Ovary (tissue), 3 donors: ENCODE results near the gene DYDC1.

Source experiments
- POLR2A ChIP-seq: fragments of 450-650 bp; IDR thresholded peaks from one replicate; pipeline ENCODE4 v1.6.1; 2017; ENCODE audit warnings: antibody characterized with exemption, mild to moderate bottlenecking, moderate library complexity
- TF ChIP-seq, protein P1 (sequence below), 3 donors: fragments of 450-650 bp in 2 of 3; fragments of 200-600 bp in 1 of 3; IDR thresholded peaks; one replicate each; pipeline versions ENCODE4 v1.5.1 to v1.8.0; 2016 to 2022; ENCODE audit warnings: antibody characterized with exemption in 3 of 3, mild to moderate bottlenecking in 1 of 3
- donor health status: DM: no; HTN: no; CAD: no.

DNA sequence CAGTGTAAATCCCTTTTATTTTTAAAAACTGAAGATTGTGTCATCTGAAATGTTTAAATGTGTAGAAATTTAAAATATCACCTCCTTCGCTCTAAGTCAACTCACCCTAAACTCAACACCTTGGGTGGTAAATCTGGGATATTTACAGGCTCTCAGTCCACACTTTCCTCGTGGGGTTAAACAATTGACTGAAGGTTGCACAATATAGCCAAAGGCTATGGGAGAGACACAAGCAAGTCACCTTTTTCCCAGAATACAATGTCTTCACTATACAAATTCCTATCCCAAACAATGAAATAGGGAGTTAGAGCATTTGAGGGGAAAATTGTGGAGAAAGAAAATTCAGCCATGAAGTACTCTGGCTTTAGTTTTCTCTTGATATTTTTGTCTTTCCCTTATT lies 34.4 kb downstream of the DYDC1 start:
- TF ChIP-seq, protein P1, sequence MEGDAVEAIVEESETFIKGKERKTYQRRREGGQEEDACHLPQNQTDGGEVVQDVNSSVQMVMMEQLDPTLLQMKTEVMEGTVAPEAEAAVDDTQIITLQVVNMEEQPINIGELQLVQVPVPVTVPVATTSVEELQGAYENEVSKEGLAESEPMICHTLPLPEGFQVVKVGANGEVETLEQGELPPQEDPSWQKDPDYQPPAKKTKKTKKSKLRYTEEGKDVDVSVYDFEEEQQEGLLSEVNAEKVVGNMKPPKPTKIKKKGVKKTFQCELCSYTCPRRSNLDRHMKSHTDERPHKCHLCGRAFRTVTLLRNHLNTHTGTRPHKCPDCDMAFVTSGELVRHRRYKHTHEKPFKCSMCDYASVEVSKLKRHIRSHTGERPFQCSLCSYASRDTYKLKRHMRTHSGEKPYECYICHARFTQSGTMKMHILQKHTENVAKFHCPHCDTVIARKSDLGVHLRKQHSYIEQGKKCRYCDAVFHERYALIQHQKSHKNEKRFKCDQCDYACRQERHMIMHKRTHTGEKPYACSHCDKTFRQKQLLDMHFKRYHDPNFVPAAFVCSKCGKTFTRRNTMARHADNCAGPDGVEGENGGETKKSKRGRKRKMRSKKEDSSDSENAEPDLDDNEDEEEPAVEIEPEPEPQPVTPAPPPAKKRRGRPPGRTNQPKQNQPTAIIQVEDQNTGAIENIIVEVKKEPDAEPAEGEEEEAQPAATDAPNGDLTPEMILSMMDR (IDR thresholded peaks at IDR 0.05), result no peak
- TF ChIP-seq POLR2A, result no peak
